Memory B cell (primary cell): ENCODE results near the gene PLXDC2.
"Not testable (repeated sequence)": the region's sequence is repeated elsewhere in the genome, so short reads cannot be mapped to it uniquely, and the experiment has no call there.

Experiments used
- ATAC-seq: fragments of 150-1000 bp; cut with Tn5 transposase; 2 replicates; pipeline ENCODE4 v1.10.0; 2021; ENCODE audit warnings: low read depth, mild to moderate bottlenecking, moderate library complexity
- DNase-seq, 2 donors: peaks; one replicate each; pipeline ENCODE4 v3.0.0; 2022; ENCODE audit warnings: low spot score in 2 of 2
- H3K27ac Mint-ChIP-seq: one replicate; pipeline ENCODE4 v1.8.0; 2022; ENCODE audit warnings: mild to moderate bottlenecking, moderate library complexity, mixed read lengths
- H3K27me3 Mint-ChIP-seq: one replicate; pipeline ENCODE4 v1.8.0; 2022; ENCODE audit warnings: mixed read lengths
- H3K36me3 Mint-ChIP-seq: one replicate; pipeline ENCODE4 v1.8.0; 2022; ENCODE audit warnings: mild to moderate bottlenecking, mixed read lengths
- H3K4me1 Mint-ChIP-seq: one replicate; pipeline ENCODE4 v1.8.0; 2022; ENCODE audit warnings: mixed read lengths
- H3K4me3 Mint-ChIP-seq: one replicate; pipeline ENCODE4 v1.8.0; 2022; ENCODE audit warnings: mild to moderate bottlenecking, moderate library complexity, mixed read lengths
- H3K9me3 Mint-ChIP-seq: one replicate; pipeline ENCODE4 v1.8.0; 2022; ENCODE audit warnings: mixed read lengths

Gene PLXDC2

DNA sequence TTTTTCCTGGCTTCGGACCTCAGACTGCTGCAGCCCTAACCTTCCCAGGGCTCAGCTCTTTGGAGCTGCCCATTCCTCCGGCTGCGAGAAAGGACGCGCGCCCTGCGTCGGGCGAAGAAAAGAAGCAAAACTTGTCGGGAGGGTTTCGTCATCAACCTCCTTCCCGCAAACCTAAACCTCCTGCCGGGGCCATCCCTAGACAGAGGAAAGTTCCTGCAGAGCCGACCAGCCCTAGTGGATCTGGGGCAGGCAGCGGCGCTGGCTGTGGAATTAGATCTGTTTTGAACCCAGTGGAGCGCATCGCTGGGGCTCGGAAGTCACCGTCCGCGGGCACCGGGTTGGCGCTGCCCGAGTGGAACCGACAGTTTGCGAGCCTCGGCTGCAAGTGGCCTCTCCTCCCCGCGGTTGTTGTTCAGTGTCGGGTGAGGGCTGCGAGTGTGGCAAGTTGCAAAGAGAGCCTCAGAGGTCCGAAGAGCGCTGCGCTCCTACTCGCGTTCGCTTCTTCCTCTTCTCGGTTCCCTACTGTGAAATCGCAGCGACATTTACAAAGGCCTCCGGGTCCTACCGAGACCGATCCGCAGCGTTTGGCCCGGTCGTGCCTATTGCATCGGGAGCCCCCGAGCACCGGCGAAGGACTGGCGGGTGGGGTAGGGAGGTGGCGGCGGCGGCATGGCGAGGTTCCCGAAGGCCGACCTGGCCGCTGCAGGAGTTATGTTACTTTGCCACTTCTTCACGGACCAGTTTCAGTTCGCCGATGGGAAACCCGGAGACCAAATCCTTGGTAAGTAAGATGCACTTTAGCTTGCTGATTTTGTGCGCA lies at the start of gene PLXDC2:
Gene PLXDC2, plus strand, starts transcription at position 22 of the 820 bp plus-strand sequence.
- Mint-ChIP-seq H3K27ac (no peak within 1 kb of the TSS), H3K4me1 (no peaks in the 10 kb centered on the region), H3K9me3 (peaks cover 3% of the 10 kb centered on the region), H3K36me3 (peaks cover 4% of the 10 kb centered on the region), H3K4me3 (peak within 1 kb of the TSS; percentile 11), H3K27me3 (peaks cover 9% of the 10 kb centered on the region)
- DNase-seq: no peak
- no peak for ATAC-seq

DNA sequence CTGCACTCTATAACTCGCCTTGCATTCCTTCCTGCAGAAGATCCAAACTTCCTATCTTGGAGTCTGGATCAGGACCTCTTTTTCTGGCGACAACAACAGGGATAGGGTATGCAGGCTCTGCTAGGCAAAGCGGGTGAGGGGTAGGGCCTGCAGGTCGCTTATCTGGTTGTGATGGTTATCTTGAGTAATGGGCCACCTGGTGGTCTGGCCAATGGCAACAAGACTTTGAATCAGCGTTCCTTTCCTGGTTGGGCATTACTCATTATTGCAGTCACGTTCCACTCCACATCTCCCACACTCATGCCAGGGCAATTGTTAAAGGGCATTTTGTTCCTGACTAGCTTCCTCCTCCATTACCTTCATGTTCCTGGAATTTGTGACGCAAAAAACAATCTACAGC lies 48.4 kb upstream of the PLXDC2 start:
- no peak overlapping the region for H3K4me3 Mint-ChIP-seq
- no peaks in the 10 kb centered on the region for H3K36me3 Mint-ChIP-seq
- DNase-seq (no peak), ATAC-seq (no peak)
- no peak overlapping the region for H3K27ac Mint-ChIP-seq
- H3K9me3 Mint-ChIP-seq: peaks cover 2% of the 10 kb centered on the region
- H3K4me1 Mint-ChIP-seq: no peaks in the 10 kb centered on the region
- H3K27me3 Mint-ChIP-seq: no peaks in the 10 kb centered on the region

DNA sequence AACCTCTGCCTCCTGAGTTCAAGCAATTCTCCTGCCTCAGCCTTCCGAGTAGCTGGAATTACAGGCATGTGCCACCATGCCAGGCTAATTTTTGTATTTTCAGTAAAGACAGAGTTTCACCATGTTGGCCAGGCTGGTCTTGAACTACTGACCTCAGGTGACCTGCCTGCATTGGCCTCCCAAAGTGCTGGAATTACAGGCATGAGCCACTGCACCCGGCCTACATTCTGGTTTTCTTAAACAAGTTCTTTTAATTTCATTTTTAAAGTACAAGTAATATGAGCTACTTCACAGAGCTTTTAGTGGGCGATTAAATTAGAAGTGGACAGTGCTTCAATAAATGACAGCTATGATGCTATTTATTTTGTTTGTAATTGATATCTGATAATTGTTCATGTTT lies 46.4 kb upstream of the PLXDC2 start:
- not testable (repeated sequence) for H3K36me3 Mint-ChIP-seq, H3K4me3 Mint-ChIP-seq, DNase-seq, ATAC-seq, H3K27ac Mint-ChIP-seq, H3K9me3 Mint-ChIP-seq, H3K4me1 Mint-ChIP-seq, H3K27me3 Mint-ChIP-seq

DNA sequence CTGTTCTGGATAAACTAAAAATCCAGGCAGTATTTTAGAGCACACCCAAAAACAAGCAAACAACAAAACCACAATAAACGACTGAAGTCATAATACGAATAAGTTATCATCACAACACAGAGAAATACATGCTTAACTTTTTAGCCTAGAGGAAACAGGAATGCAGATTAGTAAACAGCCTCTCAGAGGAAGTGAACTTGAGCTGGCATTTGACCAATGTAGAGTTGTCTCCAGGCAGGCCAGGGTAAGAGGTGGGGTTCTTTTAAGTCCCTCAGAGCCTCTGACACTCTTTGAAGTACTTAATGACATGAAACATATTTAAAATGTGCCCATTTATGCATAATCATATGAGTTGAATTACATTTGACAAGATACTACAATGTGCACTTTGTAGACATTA lies 43.3 kb upstream of the PLXDC2 start:
- no peak for DNase-seq
- H3K4me3 Mint-ChIP-seq: no peak overlapping the region
- no peak overlapping the region for H3K27ac Mint-ChIP-seq
- H3K27me3 Mint-ChIP-seq: no peaks in the 10 kb centered on the region
- no peaks in the 10 kb centered on the region for H3K4me1 Mint-ChIP-seq
- peaks cover 3% of the 10 kb centered on the region for H3K9me3 Mint-ChIP-seq
- no peak for ATAC-seq
- no peaks in the 10 kb centered on the region for H3K36me3 Mint-ChIP-seq

DNA sequence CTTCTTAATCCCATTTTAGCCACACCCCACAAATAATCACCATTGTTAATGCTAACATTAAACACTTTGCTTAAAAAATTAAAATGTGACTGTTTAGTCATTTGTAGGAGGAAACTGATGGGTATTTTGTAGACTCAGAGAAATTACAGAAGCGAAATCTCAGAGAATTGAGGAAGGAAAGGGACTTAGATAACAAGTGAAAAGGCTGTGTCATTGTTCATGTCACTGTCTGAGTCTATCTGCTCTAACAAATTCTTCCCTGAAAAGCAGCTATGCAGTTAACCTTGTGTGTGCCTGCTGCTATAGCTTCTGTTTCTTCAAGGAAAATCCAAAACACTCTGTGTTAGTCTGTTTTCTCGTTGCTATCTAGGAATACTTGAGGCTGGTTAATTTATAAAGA lies 40.9 kb upstream of the PLXDC2 start:
- ATAC-seq: no peak

DNA sequence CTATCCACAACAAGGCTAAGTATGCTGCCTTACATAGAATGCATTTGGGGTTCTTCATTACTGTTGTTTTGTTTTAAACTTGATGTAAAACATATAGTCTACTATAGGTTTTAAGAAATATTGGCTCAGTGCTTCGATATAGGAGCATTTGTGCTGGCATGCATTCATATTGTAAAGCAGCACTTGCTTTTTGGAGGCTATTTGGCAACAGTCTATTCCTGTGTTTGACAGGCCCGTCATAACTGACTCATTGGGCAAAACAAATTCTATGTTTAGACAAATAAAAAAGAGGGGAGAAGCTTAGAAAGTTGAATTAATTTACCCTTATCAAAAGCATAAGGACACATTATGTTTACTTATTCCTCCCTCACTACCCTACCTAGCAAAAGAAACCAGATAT lies 38.4 kb upstream of the PLXDC2 start:
- Mint-ChIP-seq H3K9me3 (peaks cover 5% of the 10 kb centered on the region), H3K4me1 (no peaks in the 10 kb centered on the region), H3K4me3 (no peak overlapping the region), H3K27ac (no peak overlapping the region), H3K27me3 (no peaks in the 10 kb centered on the region), H3K36me3 (no peaks in the 10 kb centered on the region)
- ATAC-seq (no peak), DNase-seq (no peak)

More for the DNA sequence above, 40.9 kb upstream of the PLXDC2 start:
- Mint-ChIP-seq H3K4me3 (no peak overlapping the region), H3K9me3 (peaks cover 3% of the 10 kb centered on the region), H3K36me3 (no peaks in the 10 kb centered on the region), H3K27me3 (no peaks in the 10 kb centered on the region), H3K27ac (no peak overlapping the region), H3K4me1 (no peaks in the 10 kb centered on the region)
- no peak for DNase-seq

DNA sequence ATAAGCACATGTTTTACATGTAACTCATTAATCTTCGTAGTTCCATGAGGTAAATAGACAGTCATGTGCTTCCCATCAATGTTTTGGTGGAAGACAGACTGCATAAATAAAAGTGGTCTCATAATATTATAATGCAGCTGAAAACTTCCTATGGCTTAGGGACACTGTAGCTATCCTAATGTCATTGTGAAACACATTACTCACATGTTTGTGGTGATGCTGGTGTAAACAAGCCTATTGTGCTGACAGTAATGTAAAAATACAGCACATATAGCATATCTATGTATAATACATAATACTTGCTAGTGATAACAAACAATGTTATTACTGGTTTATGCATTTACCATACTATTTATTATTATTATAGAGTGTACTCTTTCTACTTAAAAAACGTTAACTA lies 37.2 kb upstream of the PLXDC2 start:
- DNase-seq (no peak), ATAC-seq (no peak)
- Mint-ChIP-seq H3K27ac (no peak overlapping the region), H3K4me1 (no peaks in the 10 kb centered on the region), H3K36me3 (no peaks in the 10 kb centered on the region), H3K4me3 (no peak overlapping the region), H3K27me3 (no peaks in the 10 kb centered on the region), H3K9me3 (peaks cover 5% of the 10 kb centered on the region)

DNA sequence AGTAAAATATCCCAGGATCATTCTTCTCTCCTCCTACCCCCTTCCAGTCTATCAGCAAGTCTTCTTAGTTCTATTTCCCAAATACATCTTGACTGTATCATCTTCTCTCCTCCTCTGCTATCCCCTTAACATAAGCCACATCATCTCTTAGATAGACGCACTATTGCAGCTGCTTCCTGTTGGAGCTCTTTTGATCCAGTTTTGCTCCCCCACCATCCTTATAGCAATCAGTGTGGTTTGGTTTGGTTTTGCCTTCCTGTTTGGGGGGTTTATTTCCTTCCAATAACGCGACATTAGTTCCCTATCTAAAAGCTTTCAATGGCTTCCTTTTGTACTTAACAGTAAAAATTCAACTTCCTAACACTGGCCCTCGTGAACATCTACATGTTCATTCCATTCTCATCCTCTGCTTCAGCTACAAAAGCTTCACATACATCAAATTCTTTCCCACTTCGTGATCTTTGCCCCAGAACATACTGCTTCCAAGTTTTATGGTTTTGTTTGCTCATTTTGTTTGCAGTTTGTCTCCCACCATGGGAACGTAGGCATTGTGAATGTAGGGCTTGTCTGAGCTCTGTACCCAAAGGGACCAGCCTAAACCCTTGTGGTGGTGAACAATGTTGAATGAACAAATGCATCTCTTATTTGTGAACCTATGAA lies 33.7 kb upstream of the PLXDC2 start:
- Mint-ChIP-seq H3K36me3 (no peaks in the 10 kb centered on the region), H3K4me1 (no peaks in the 10 kb centered on the region), H3K4me3 (no peak overlapping the region), H3K27ac (no peak overlapping the region), H3K9me3 (peaks cover 4% of the 10 kb centered on the region), H3K27me3 (no peaks in the 10 kb centered on the region)
- ATAC-seq (no peak), DNase-seq (no peak)

DNA sequence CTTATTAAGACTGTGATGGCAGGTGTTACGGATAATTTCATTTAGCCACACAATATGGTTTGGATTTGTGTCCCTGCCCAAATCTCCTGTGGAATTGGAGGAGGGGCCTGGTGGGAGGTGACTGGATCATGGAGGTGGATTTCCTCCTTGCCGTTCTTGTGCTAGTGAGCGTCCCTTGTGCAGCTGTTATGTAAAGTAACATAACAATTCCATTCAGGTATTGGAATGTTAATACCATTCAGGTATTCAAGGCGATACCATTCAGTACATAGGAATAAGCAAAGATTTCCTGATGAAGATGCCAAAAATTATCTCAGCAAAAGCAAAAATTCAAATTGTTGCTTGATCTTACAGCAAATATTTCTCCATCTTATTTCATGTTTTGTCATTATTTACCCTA lies 32.5 kb upstream of the PLXDC2 start:
- ATAC-seq (no peak), DNase-seq (no peak)
- H3K27me3 Mint-ChIP-seq: no peaks in the 10 kb centered on the region
- H3K36me3 Mint-ChIP-seq: no peaks in the 10 kb centered on the region
- no peak overlapping the region for H3K27ac Mint-ChIP-seq
- peaks cover 4% of the 10 kb centered on the region for H3K9me3 Mint-ChIP-seq
- no peaks in the 10 kb centered on the region for H3K4me1 Mint-ChIP-seq
- H3K4me3 Mint-ChIP-seq: no peak overlapping the region

DNA sequence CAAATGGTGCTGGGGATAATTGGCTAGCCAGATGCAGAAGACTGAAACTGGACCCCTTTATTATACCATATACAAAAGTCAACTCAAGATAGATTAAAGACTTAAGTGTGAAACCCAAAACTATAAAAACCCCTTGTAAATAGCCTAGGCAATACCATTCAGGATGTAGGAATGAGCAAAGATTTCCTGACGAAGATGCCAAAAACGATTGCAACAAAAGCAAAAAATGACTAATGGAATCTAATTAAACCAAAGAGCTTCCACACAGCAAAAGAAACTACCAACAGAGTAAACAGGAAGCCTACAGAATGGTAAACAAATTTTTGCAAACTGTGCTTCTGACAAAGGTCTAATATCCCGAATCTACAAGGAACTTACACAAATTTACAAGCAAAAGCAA lies 30.9 kb upstream of the PLXDC2 start:
- DNase-seq (no peak), ATAC-seq (no peak)

DNA sequence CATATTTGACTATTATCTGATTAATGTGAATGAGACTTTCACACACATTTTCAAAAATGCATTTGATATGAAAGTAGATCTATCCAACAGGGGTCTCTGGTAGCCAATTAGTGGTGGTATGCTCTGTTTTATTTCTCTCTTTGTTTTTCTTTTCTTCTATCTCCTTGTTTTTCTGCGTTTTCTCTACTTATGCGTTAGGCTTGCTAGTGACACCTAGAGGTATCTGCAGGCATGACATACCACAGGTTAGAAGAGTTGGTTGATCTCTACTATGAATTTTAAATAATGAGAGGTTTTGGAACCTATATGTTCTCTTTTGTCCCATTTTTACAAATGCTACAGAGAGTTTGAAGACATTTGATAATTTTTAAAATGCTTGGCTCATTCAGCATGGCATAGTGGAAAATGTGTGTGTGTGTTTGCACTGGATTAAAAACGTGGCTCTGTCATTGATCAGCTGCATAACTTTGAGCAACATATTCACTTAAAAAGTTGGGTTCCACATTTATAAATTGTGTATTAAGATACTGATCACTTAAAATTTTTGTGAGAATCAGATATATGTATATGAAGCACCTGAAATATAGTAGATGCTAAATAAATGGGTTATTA lies 28.1 kb upstream of the PLXDC2 start:
- Mint-ChIP-seq H3K27ac (no peak overlapping the region), H3K36me3 (no peaks in the 10 kb centered on the region), H3K27me3 (no peaks in the 10 kb centered on the region), H3K9me3 (peaks cover 2% of the 10 kb centered on the region), H3K4me1 (no peaks in the 10 kb centered on the region), H3K4me3 (no peak overlapping the region)
- ATAC-seq (no peak), DNase-seq (no peak)

More for the DNA sequence above, 30.9 kb upstream of the PLXDC2 start:
- Mint-ChIP-seq H3K9me3 (peaks cover 4% of the 10 kb centered on the region), H3K27ac (no peak overlapping the region), H3K36me3 (no peaks in the 10 kb centered on the region), H3K27me3 (no peaks in the 10 kb centered on the region), H3K4me1 (no peaks in the 10 kb centered on the region), H3K4me3 (no peak overlapping the region)

DNA sequence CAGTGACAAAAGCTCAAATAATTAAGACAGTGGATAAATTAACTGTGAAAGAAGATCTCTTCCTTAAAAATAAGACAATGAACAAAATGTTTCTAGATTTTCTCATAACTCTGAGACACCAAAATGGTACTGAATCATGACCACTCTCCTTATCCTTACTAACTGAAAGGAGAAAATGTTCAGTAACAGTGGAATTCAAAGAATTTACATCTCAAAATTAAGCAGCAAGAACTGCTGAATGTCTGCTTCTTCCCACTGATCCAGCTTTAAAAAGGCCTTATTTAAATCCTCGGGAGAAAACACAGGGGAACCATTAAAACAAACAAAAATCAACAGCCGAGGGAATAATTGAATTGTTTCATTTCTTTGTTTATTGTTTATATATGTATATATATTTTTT lies 27.3 kb upstream of the PLXDC2 start:
- no peaks in the 10 kb centered on the region for H3K27me3 Mint-ChIP-seq
- ATAC-seq (no peak), DNase-seq (no peak)
- H3K9me3 Mint-ChIP-seq: peaks cover 2% of the 10 kb centered on the region
- no peaks in the 10 kb centered on the region for H3K36me3 Mint-ChIP-seq
- H3K4me3 Mint-ChIP-seq: no peak overlapping the region
- no peak overlapping the region for H3K27ac Mint-ChIP-seq
- H3K4me1 Mint-ChIP-seq: no peaks in the 10 kb centered on the region

DNA sequence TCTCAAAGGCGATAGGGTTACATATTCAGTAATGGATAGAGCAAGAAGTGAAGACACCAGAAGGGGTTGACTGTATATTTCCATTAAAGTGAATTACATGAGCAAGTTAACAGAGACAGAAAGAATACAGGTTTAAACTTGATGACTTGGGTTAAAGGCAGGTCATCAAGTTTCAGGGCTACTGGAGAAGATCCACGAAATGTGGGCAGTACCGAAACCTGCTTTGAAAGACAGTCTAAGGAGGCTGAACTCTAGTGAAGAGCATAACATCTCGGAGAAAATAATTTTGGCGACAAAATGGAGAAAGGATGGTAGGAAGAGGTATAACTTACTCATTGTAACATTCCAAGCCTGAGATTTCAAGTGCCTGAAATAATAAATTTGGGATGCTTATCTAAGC lies 26.6 kb upstream of the PLXDC2 start:
- H3K36me3 Mint-ChIP-seq: no peaks in the 10 kb centered on the region
- DNase-seq: no peak

DNA sequence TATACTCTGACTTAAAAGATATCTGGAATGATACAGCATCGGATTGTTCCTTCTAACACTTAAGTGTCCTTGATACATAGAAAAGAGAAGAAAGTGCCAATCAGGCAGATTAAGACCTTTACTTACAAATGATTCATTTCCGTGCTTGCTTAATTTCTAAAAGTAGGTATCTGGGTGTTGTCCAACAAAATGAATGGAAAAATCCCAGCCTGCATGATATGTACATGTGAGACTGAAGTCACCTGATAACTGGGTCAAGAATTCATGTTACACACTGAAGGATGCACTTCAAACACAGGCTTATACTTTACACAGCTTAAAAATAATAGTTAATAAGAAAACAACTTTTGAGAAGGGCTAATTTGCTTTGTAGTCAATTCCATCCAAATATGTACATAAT lies 25.2 kb upstream of the PLXDC2 start:
- DNase-seq (no peak), ATAC-seq (no peak)
- no peaks in the 10 kb centered on the region for H3K4me1 Mint-ChIP-seq
- no peaks in the 10 kb centered on the region for H3K27me3 Mint-ChIP-seq
- H3K4me3 Mint-ChIP-seq: no peak overlapping the region
- H3K36me3 Mint-ChIP-seq: no peaks in the 10 kb centered on the region
- H3K9me3 Mint-ChIP-seq: peaks cover 2% of the 10 kb centered on the region
- no peak overlapping the region for H3K27ac Mint-ChIP-seq

More for the DNA sequence above, 26.6 kb upstream of the PLXDC2 start:
- Mint-ChIP-seq H3K27ac (no peak overlapping the region), H3K27me3 (no peaks in the 10 kb centered on the region), H3K9me3 (peaks cover 2% of the 10 kb centered on the region), H3K4me3 (no peak overlapping the region), H3K4me1 (no peaks in the 10 kb centered on the region)
- no peak for ATAC-seq
